GM18951 (cell line): Measurements from ENCODE around the gene SEPTIN2.

ENCODE experiments used
- POLR2A ChIP-seq: IDR thresholded peaks from 4 replicates; pipeline ENCODE4 v1.6.1; 2011; ENCODE audit warnings: mild to moderate bottlenecking; ENCODE audit not compliant: insufficient read length, insufficient read depth; ENCODE audit errors: extremely low read depth
- in situ Hi-C: fragments of 300-500 bp; cut with MboI; formaldehyde crosslinking; loops from one replicate; pipeline ENCODE4 v1.12.0; 2022; ENCODE audit warnings: low sequenced_read_pairs, mixed read lengths, inconsistent platforms; ENCODE audit not compliant: unreplicated experiment

Gene SEPTIN2

GRCh38 chr2:241329669-241330615 lies 14.2 kb downstream of the SEPTIN2 start:
- no peak for TF ChIP-seq POLR2A
- in situ Hi-C loops: no loop called here

- no peak for TF ChIP-seq POLR2A
- in situ Hi-C loops: no loop called here
Observed at GRCh38 chr2:241330616-241330981, 14.9 kb downstream of the SEPTIN2 start.

- in situ Hi-C loops: no loop called here
- no peak for TF ChIP-seq POLR2A
Observed at GRCh38 chr2:241334813-241335212, 19.1 kb downstream of the SEPTIN2 start.

- in situ Hi-C loops: no loop called here
- TF ChIP-seq POLR2A: no peak
Observed at GRCh38 chr2:241339839-241340630, 24.3 kb downstream of the SEPTIN2 start.

- in situ Hi-C loops: no loop called here
- no peak for TF ChIP-seq POLR2A
Observed at GRCh38 chr2:241340631-241341163, 25.0 kb downstream of the SEPTIN2 start.

- TF ChIP-seq POLR2A: no peak
- in situ Hi-C loops: no loop called here
Observed at GRCh38 chr2:241344925-241345651, 29.4 kb downstream of the SEPTIN2 start.

- in situ Hi-C loops: no loop called here
- TF ChIP-seq POLR2A: no peak
Observed at GRCh38 chr2:241349941-241350340, 34.2 kb downstream of the SEPTIN2 start.

- in situ Hi-C loops: no loop called here
- TF ChIP-seq POLR2A: no peak
Observed at GRCh38 chr2:241350530-241350877, 34.8 kb downstream of the SEPTIN2 start.

GRCh38 chr2:241350878-241351639 lies 35.3 kb downstream of the SEPTIN2 start:
- in situ Hi-C loops: no loop called here
- no peak for TF ChIP-seq POLR2A

- TF ChIP-seq POLR2A: no peak
- in situ Hi-C loops: no loop called here
Observed at GRCh38 chr2:241351640-241352031, 35.9 kb downstream of the SEPTIN2 start.

GRCh38 chr2:241352227-241352626 lies 36.5 kb downstream of the SEPTIN2 start:
- no peak for TF ChIP-seq POLR2A
- in situ Hi-C loops: no loop called here
